WTC11 (cell line): ENCODE measurements around the gene FHOD3. TPM values are rescaled to one million over a fixed set of nuclear protein-coding genes. Genes with fewer than 3 reads are reported as not detected.

Source experiments
- ATAC-seq: fragments of 200-7000 bp; cut with Tn5 transposase; 2 replicates; pipeline ENCODE4 v1.10.0; 2021; ENCODE audit warnings: mild to moderate bottlenecking, moderate library complexity
- CTCF ChIA-PET: fragments of 300-600 bp; sonication (Branson Sonifier 250); formaldehyde crosslinking; loops from one replicate; lab custom pipeline; 2021; ENCODE audit warnings: antibody characterized with exemption; lab: Charles Lee
- POLR2A ChIA-PET: fragments of 350-600 bp; sonication (Branson Sonifier 250); formaldehyde crosslinking; loops from one replicate; lab custom pipeline; 2021; ENCODE audit warnings: antibody characterized with exemption; lab: Charles Lee
- DNase-seq: peaks from one replicate; pipeline ENCODE4 v3.0.0; 2021; ENCODE audit warnings: low spot score
- H3K27ac Mint-ChIP-seq: 2 replicates; pipeline ENCODE4 v1.8.0; 2021; ENCODE audit warnings: mixed read lengths
- H3K27me3 Mint-ChIP-seq: 2 replicates; pipeline ENCODE4 v1.8.0; 2021; ENCODE audit warnings: low read depth, mild to moderate bottlenecking, moderate library complexity, mixed read lengths
- H3K36me3 Mint-ChIP-seq: 2 replicates; pipeline ENCODE4 v1.8.0; 2021; ENCODE audit warnings: mixed read lengths
- H3K4me1 Mint-ChIP-seq: 2 replicates; pipeline ENCODE4 v1.8.0; 2022; ENCODE audit warnings: mixed read lengths
- H3K4me3 Mint-ChIP-seq: 2 replicates; pipeline ENCODE4 v1.8.0; 2021; ENCODE audit warnings: mild to moderate bottlenecking, moderate library complexity, mixed read lengths
- H3K9me3 Mint-ChIP-seq: 2 replicates; pipeline ENCODE4 v1.8.0; 2021; ENCODE audit warnings: mixed read lengths
- ATF1 ChIP-seq: sonication (generic); formaldehyde crosslinking; IDR thresholded peaks from 2 replicates; pipeline ENCODE4 v1.8.1; 2023; ENCODE audit warnings: mild to moderate bottlenecking, moderate library complexity, missing genetic modification reagents
- CBFB ChIP-seq: sonication (generic); formaldehyde crosslinking; IDR thresholded peaks from 2 replicates; pipeline ENCODE4 v1.8.1; 2022; ENCODE audit warnings: mild to moderate bottlenecking, low read depth, missing genetic modification reagents
- EMX1 ChIP-seq: fragments of 250-450 bp; sonication (Bioruptor Pico); IDR thresholded peaks from 2 replicates; pipeline ENCODE4 v1.8.0; 2021; ENCODE audit warnings: mild to moderate bottlenecking
- FOXJ3 ChIP-seq: sonication (generic); formaldehyde crosslinking; IDR thresholded peaks from 2 replicates; pipeline ENCODE4 v1.9.0; 2021; ENCODE audit warnings: missing genetic modification reagents, mild to moderate bottlenecking, borderline replicate concordance
- GTF2I ChIP-seq: fragments of 250-450 bp; sonication (Bioruptor Pico); conservative IDR thresholded peaks from 2 replicates; pipeline ENCODE4 v1.4.0; 2021; ENCODE audit warnings: mild to moderate bottlenecking
- NFATC4 ChIP-seq: fragments of 250-450 bp; sonication (Bioruptor Pico); IDR thresholded peaks from 2 replicates; pipeline ENCODE4 v1.9.0; 2021; ENCODE audit warnings: mild to moderate bottlenecking
- NR1H2 ChIP-seq: sonication (generic); formaldehyde crosslinking; IDR thresholded peaks from 2 replicates; pipeline ENCODE4 v1.9.0; 2021; ENCODE audit warnings: mild to moderate bottlenecking, moderate library complexity, missing genetic modification reagents
- RORB ChIP-seq: fragments of 250-450 bp; sonication (Bioruptor Pico); IDR thresholded peaks from 2 replicates; pipeline ENCODE4 v1.9.0; 2021; ENCODE audit warnings: mild to moderate bottlenecking
- SMAD3 ChIP-seq: sonication (generic); formaldehyde crosslinking; IDR thresholded peaks from 2 replicates; pipeline ENCODE4 v1.8.0; 2022; ENCODE audit warnings: missing genetic modification reagents, mild to moderate bottlenecking, borderline replicate concordance
- SMAD4 ChIP-seq: sonication (generic); formaldehyde crosslinking; IDR thresholded peaks from 2 replicates; pipeline ENCODE4 v1.8.0; 2022; ENCODE audit warnings: mild to moderate bottlenecking, missing genetic modification reagents
- TEAD1 ChIP-seq: sonication (generic); formaldehyde crosslinking; IDR thresholded peaks from 2 replicates; pipeline ENCODE4 v1.8.0; 2022; ENCODE audit warnings: mild to moderate bottlenecking, missing genetic modification reagents
- ZNF232 ChIP-seq: sonication (generic); formaldehyde crosslinking; IDR thresholded peaks from 2 replicates; pipeline ENCODE4 v1.8.0; 2022; ENCODE audit warnings: mild to moderate bottlenecking, missing genetic modification reagents
- total RNA-seq: library from RNA; stranded (reverse); gene quantifications from 3 replicates; pipeline ENCODE4 v1.2.3, GENCODE V29; 2021
- TF ChIP-seq, protein P1 (sequence below): fragments of 250-450 bp; sonication (Bioruptor Pico); conservative IDR thresholded peaks from 2 replicates; pipeline ENCODE4 v1.9.0; 2021; ENCODE audit warnings: mild to moderate bottlenecking
- TF ChIP-seq, protein P2 (sequence below): fragments of 250-450 bp; sonication (Bioruptor Pico); IDR thresholded peaks from 2 replicates; pipeline ENCODE4 v2.1.2; 2022; ENCODE audit warnings: mild to moderate bottlenecking, moderate library complexity
- TF ChIP-seq, protein P3 (sequence below): fragments of 250-450 bp; sonication (Bioruptor Pico); IDR thresholded peaks from 2 replicates; pipeline ENCODE4 v1.9.0; 2021; ENCODE audit warnings: mild to moderate bottlenecking
- TF ChIP-seq, protein P4 (sequence below): fragments of 200-600 bp; IDR thresholded peaks from 2 replicates; pipeline ENCODE4 v1.8.0; 2022; ENCODE audit warnings: antibody characterized with exemption
- TF ChIP-seq, protein P5 (sequence below): sonication (generic); formaldehyde crosslinking; conservative IDR thresholded peaks from 2 replicates; pipeline ENCODE4 v1.8.1; 2023; ENCODE audit warnings: mild to moderate bottlenecking, low read depth, missing genetic modification reagents, moderate library complexity
- TF ChIP-seq, protein P6 (sequence below): sonication (generic); formaldehyde crosslinking; IDR thresholded peaks from 2 replicates; pipeline ENCODE4 v1.8.1; 2023; ENCODE audit warnings: mild to moderate bottlenecking, moderate library complexity, missing genetic modification reagents
- TF ChIP-seq, protein P7 (sequence below): sonication (generic); formaldehyde crosslinking; IDR thresholded peaks from 2 replicates; pipeline ENCODE4 v1.8.1; 2022; ENCODE audit warnings: missing genetic modification reagents, borderline replicate concordance
- TF ChIP-seq, protein P8 (sequence below): fragments of 250-450 bp; sonication (Bioruptor Pico); IDR thresholded peaks from 2 replicates; pipeline ENCODE4 v1.9.0; 2021; ENCODE audit warnings: moderate library complexity, mild to moderate bottlenecking, inconsistent platforms, borderline replicate concordance

FHOD3 gene
- total RNA-seq, 1 experiment from 2014 or later = 3.8 TPM

DNA sequence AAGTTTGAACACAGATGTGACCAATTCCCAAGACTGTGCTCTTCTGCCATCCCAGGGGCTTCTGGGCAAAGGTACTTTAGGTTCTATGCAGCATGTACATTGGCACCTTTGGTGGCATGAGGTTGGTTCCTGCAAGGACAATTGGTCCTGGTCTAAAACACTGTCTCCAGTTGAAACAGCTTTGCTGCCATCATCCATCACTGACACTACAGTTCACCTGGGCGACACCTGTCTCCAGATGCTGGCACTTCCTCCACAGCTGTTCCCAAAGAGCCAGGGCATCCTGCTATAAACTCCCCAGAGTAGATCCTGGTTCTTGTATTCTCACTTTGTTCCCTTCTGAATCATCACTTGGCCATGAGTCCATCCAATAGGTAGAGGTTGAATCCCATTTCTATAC lies 60.6 kb downstream of the FHOD3 start:
- POLR2A ChIA-PET = no interaction called here
- Mint-ChIP-seq H3K27ac (no peak overlapping the region), H3K27me3 (no peaks in the 10 kb centered on the region; the same call in none of the 2 replicates)

DNA sequence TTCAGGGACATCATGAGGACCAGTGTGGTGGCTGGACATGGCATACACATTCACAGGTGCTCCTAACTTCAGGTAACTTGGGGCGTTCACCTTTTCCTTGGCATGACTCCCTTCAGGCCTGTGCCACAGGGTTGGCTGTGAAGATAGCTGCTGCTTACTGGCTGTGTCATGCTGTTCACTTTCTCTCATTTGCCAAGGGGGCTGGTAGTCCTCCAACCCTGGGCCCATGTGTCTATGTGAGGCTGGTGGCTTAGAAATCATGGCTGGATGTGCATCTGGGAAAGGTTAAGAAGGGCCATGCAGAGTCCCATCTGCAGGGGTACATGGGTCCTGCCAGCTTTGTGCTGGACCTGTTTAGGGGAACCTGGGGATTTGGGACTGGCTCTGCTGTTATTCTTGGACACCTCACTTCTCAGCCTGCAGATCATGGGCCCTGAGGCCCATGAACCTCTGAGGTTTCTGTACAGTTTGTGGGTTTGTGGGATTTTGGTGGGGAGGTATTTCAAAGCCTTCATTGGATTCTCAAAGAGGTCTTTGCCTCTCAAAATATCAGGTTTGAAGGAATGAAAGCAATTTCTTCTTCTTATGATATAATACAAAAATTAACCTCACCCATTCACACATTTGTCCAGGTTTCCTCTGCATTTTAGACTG lies 62.9 kb downstream of the FHOD3 start:
- Mint-ChIP-seq H3K36me3 (peaks cover 9% of the 10 kb centered on the region), H3K4me1 (no peaks in the 10 kb centered on the region), H3K27ac (no peak overlapping the region), H3K4me3 (no peak overlapping the region), H3K9me3 (peaks cover 19% of the 10 kb centered on the region), H3K27me3 (no peaks in the 10 kb centered on the region; the same call in none of the 2 replicates)
- DNase-seq = no peak
- ChIA-PET POLR2A (no interaction called here), CTCF (no interaction called here)
- no peak for ATAC-seq
- TF ChIP-seq NR1H2 (CRISPR knock-in tag) (no peak), NFATC4 (no peak), SMAD3 (CRISPR knock-in tag) (no peak), ZNF232 (no peak), CBFB (CRISPR knock-in tag) (no peak), TEAD1 (CRISPR knock-in tag) (no peak), RORB (no peak), EMX1 (no peak)
- TF ChIP-seq, protein P1, sequence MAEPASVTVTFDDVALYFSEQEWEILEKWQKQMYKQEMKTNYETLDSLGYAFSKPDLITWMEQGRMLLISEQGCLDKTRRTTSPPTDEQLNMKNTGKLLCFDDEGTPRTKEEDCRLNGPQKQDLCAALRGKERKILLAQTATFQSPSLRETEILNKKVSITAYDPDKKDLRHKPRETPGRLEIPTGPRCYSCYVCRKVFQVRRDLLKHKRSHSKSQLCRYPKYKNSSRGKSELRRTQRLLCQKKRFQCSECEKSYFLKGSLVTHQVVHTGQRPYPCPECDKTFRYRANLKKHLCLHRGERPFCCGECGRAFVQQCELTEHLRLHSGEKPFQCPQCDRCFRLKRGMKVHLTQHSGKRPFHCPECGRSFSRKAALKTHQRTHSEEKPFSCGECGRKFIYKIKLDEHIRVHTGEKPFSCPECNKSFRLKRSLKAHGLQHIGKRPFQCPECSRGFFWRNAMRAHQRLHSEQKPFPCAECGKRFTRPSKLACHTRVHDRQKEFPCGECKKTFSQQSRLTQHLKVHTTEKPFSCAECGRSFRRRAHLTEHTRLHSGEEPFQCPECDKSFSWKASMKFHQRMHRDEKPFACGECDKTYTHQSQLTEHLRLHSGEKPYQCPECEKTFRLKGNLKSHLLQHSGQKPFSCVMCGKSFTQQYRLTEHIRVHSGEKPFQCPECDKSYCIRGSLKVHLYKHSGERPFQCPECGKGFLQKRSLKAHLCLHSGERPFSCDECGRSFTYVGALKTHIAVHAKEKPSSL (CRISPR knock-in tag) = no peak
- TF ChIP-seq, protein P2, sequence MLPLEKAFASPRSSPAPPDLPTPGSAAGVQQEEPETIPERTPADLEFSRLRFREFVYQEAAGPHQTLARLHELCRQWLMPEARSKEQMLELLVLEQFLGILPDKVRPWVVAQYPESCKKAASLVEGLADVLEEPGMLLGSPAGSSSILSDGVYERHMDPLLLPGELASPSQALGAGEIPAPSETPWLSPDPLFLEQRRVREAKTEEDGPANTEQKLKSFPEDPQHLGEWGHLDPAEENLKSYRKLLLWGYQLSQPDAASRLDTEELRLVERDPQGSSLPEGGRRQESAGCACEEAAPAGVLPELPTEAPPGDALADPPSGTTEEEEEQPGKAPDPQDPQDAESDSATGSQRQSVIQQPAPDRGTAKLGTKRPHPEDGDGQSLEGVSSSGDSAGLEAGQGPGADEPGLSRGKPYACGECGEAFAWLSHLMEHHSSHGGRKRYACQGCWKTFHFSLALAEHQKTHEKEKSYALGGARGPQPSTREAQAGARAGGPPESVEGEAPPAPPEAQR (CRISPR knock-in tag) = no peak
- TF ChIP-seq, protein P3, sequence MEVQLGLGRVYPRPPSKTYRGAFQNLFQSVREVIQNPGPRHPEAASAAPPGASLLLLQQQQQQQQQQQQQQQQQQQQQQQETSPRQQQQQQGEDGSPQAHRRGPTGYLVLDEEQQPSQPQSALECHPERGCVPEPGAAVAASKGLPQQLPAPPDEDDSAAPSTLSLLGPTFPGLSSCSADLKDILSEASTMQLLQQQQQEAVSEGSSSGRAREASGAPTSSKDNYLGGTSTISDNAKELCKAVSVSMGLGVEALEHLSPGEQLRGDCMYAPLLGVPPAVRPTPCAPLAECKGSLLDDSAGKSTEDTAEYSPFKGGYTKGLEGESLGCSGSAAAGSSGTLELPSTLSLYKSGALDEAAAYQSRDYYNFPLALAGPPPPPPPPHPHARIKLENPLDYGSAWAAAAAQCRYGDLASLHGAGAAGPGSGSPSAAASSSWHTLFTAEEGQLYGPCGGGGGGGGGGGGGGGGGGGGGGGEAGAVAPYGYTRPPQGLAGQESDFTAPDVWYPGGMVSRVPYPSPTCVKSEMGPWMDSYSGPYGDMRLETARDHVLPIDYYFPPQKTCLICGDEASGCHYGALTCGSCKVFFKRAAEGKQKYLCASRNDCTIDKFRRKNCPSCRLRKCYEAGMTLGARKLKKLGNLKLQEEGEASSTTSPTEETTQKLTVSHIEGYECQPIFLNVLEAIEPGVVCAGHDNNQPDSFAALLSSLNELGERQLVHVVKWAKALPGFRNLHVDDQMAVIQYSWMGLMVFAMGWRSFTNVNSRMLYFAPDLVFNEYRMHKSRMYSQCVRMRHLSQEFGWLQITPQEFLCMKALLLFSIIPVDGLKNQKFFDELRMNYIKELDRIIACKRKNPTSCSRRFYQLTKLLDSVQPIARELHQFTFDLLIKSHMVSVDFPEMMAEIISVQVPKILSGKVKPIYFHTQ (CRISPR knock-in tag) = no peak
- TF ChIP-seq, protein P4, sequence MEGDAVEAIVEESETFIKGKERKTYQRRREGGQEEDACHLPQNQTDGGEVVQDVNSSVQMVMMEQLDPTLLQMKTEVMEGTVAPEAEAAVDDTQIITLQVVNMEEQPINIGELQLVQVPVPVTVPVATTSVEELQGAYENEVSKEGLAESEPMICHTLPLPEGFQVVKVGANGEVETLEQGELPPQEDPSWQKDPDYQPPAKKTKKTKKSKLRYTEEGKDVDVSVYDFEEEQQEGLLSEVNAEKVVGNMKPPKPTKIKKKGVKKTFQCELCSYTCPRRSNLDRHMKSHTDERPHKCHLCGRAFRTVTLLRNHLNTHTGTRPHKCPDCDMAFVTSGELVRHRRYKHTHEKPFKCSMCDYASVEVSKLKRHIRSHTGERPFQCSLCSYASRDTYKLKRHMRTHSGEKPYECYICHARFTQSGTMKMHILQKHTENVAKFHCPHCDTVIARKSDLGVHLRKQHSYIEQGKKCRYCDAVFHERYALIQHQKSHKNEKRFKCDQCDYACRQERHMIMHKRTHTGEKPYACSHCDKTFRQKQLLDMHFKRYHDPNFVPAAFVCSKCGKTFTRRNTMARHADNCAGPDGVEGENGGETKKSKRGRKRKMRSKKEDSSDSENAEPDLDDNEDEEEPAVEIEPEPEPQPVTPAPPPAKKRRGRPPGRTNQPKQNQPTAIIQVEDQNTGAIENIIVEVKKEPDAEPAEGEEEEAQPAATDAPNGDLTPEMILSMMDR = no peak
- TF ChIP-seq, protein P5, sequence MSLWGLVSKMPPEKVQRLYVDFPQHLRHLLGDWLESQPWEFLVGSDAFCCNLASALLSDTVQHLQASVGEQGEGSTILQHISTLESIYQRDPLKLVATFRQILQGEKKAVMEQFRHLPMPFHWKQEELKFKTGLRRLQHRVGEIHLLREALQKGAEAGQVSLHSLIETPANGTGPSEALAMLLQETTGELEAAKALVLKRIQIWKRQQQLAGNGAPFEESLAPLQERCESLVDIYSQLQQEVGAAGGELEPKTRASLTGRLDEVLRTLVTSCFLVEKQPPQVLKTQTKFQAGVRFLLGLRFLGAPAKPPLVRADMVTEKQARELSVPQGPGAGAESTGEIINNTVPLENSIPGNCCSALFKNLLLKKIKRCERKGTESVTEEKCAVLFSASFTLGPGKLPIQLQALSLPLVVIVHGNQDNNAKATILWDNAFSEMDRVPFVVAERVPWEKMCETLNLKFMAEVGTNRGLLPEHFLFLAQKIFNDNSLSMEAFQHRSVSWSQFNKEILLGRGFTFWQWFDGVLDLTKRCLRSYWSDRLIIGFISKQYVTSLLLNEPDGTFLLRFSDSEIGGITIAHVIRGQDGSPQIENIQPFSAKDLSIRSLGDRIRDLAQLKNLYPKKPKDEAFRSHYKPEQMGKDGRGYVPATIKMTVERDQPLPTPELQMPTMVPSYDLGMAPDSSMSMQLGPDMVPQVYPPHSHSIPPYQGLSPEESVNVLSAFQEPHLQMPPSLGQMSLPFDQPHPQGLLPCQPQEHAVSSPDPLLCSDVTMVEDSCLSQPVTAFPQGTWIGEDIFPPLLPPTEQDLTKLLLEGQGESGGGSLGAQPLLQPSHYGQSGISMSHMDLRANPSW (CRISPR knock-in tag) = no peak
- TF ChIP-seq, protein P6, sequence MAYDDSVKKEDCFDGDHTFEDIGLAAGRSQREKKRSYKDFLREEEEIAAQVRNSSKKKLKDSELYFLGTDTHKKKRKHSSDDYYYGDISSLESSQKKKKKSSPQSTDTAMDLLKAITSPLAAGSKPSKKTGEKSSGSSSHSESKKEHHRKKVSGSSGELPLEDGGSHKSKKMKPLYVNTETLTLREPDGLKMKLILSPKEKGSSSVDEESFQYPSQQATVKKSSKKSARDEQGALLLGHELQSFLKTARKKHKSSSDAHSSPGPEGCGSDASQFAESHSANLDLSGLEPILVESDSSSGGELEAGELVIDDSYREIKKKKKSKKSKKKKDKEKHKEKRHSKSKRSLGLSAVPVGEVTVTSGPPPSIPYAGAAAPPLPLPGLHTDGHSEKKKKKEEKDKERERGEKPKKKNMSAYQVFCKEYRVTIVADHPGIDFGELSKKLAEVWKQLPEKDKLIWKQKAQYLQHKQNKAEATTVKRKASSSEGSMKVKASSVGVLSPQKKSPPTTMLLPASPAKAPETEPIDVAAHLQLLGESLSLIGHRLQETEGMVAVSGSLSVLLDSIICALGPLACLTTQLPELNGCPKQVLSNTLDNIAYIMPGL (CRISPR knock-in tag) = no peak
- TF ChIP-seq, protein P7, sequence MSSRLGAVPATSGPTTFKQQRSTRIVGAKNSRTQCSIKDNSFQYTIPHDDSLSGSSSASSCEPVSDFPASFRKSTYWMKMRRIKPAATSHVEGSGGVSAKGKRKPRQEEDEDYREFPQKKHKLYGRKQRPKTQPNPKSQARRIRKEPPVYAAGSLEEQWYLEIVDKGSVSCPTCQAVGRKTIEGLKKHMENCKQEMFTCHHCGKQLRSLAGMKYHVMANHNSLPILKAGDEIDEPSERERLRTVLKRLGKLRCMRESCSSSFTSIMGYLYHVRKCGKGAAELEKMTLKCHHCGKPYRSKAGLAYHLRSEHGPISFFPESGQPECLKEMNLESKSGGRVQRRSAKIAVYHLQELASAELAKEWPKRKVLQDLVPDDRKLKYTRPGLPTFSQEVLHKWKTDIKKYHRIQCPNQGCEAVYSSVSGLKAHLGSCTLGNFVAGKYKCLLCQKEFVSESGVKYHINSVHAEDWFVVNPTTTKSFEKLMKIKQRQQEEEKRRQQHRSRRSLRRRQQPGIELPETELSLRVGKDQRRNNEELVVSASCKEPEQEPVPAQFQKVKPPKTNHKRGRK (CRISPR knock-in tag) = no peak

More for the DNA sequence above, 60.6 kb downstream of the FHOD3 start:
- CTCF ChIA-PET = no interaction called here
- no peak for DNase-seq
- no peak for ATAC-seq
- no peaks in the 10 kb centered on the region for H3K4me1 Mint-ChIP-seq
- TF ChIP-seq SMAD4 (CRISPR knock-in tag) (no peak), SMAD3 (CRISPR knock-in tag) (no peak), ZNF232 (no peak), ATF1 (CRISPR knock-in tag) (no peak), GTF2I (CRISPR knock-in tag) (no peak), FOXJ3 (no peak), CBFB (CRISPR knock-in tag) (no peak)
- TF ChIP-seq, protein P8, sequence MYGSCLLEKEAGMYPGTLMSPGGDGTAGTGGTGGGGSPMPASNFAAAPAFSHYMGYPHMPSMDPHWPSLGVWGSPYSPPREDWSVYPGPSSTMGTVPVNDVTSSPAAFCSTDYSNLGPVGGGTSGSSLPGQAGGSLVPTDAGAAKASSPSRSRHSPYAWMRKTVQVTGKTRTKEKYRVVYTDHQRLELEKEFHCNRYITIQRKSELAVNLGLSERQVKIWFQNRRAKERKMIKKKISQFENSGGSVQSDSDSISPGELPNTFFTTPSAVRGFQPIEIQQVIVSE (CRISPR knock-in tag) = no peak
- H3K9me3 Mint-ChIP-seq = peaks cover 14% of the 10 kb centered on the region
- peaks cover 6% of the 10 kb centered on the region for H3K36me3 Mint-ChIP-seq
- no peak overlapping the region for H3K4me3 Mint-ChIP-seq
